Sciatic nerve (tissue), 2 donors: ENCODE results near the gene UCP3. TPM values are rescaled to one million over a fixed set of nuclear protein-coding genes. Genes with fewer than 3 reads are reported as not detected.
"Not testable (repeated sequence)": the region's sequence is repeated elsewhere in the genome, so short reads cannot be mapped to it uniquely, and the experiment has no call there.

ENCODE experiments used
- ATAC-seq: fragments of 200-7000 bp; cut with Tn5 transposase; one replicate; pipeline ENCODE4 v1.9.1; 2020; ENCODE audit warnings: mild to moderate bottlenecking, moderate library complexity
- DNase-seq: peaks from one replicate; pipeline ENCODE4 v3.0.0-alpha.2; 2020; ENCODE audit warnings: low spot score
- intact Hi-C: fragments of 100-400 bp; cut with DNase I; formaldehyde crosslinking; loops from one replicate; pipeline ENCODE4 v1.14.2; 2022
- total RNA-seq: library from RNA; stranded (reverse); fragmentation: NEBNext Ultra II Directional; extraction: Animal tissue kit (Norgen Biotek cat#: 25700); gene quantifications from one replicate; pipeline ENCODE4 v1.2.1, GENCODE V29; 2021
- donor health status: DM: no; HTN: no; CAD: no.
- donor health status: DM: no; HTN: no; CAD: no.

UCP3 gene
- total RNA-seq, 1 donor from 2014 or later = 2.6 TPM

DNA sequence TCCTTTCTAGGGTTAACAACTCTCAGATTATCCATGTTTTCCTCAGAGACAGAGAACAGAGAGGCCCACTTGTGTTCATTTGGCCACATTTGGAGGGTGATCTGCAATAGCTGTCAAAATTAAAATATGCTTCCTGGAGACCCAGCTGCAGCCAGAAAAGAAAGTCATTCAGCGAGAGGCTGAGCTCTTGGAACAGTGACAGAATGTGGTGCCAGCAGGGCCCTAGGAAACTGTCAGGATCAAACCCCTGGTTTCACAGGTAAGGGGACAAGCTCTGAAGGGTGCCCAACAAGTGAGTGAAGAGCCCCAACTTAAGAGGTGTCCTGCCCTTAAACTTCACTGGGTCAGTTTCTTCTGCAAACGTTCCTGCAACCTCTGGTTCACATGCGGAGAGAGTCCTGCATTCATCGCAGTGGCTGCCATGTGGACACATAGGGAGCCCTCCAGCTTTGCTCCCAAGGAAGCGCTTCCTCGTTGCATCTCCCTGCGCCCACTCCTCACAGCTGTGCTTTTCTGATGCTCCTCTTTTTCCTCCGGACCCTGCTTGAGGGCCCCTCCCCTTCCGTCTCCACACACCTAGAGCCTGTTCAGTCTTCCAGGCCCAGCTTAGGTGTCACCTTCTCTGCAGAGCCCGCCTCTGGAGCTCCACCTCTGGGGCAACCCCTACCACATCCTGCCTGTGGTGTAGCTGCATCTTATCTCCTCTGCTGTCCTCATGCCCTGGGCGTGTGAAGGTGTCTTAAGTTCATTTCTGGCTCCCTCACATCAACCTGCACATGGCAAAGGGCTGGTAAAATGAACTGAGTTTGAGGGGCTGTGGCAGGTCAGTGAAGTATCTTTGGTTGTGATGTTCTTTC is 3.9 kb downstream of the UCP3 start:
- intact Hi-C loops = no loop called here
- ATAC-seq = no peak
- DNase-seq = peak; percentile 54

DNA sequence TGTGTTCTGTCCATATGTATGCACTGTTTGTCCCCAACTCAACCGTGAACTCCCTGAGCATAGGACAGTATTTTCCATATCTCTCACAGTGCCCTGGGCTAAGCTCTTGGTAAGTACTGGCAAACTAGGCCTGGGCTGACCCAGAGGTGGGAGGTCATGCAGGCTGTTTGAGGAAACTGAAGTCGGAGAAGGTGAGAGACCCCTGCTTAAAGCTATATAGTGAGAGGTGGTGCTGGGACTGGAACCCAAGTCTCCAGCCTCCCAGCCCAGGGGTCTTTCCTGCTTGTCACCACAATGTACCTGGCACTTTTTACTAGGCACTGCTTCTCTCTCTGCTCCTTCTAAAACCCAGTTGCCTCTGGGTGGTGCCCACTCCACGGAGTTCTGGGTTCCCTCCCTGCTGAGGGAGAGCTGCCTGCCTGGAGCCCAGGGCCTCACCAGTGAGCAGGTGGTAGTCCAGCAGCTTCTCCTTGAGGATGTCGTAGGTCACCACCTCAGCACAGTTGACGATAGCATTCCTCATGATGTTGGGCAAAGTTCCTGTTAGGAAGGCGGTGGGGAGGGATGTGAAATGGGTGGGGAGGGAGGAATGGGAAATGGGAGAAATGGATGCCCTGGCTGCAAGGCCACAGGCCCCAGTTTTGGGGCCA is 4.7 kb downstream of the UCP3 start:
- no peak for ATAC-seq
- peak; percentile 21 for DNase-seq
- intact Hi-C loops = no loop called here

GRCh38 chr11:74002832-74003231 is 6.1 kb downstream of the UCP3 start:
- ATAC-seq (no peak), DNase-seq (peak; percentile 13)
- intact Hi-C loops = no loop called here

GRCh38 chr11:74001822-74002286 is 7.0 kb downstream of the UCP3 start:
- DNase-seq = peak; percentile 50
- intact Hi-C loops = no loop called here
- no peak for ATAC-seq

DNA sequence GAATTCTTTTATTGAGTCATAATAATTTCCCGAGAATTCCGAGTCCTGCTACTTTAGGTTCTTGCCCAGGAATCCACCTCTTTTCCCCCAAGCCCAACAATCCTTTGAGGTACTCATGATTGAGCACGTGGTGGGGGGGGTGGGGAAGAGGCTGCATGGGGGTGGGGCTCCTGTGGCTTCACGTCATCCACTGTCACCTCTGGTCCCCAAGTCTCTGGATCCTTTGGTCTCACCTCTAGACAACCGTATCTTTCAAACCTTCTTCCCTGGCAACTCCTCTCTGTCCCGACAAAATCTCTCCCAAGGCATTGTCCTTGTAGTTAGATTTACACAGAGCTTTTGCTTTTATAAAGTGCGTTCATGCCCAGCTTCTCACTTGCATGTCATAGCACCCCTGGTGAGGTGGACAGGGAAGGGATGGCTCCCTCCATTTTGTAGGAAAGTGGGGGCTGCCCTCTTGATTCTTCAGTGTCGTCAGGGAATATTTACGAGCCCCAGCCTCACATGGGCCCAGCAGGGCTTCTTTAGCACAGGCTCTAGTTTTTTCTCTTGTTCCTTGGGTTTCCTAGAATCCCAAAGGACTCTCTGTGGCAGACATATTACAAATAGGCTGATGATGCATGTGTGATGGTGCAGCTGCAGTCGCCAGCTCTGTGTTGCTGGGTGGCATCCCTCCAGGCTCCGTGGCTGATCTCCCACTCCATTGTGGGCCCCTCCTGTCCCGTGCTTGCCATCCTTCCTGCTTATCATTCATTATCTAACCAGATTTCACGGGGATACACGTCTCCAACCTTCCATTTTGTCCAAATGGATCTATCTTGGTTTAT is 8.4 kb downstream of the UCP3 start:
- ATAC-seq (no peak), DNase-seq (peak; percentile 45)
- intact Hi-C loops = no loop called here

GRCh38 chr11:73999581-74000306 is 9.1 kb downstream of the UCP3 start:
- peak; percentile 5 for DNase-seq
- intact Hi-C loops = no loop called here
- no peak for ATAC-seq

DNA sequence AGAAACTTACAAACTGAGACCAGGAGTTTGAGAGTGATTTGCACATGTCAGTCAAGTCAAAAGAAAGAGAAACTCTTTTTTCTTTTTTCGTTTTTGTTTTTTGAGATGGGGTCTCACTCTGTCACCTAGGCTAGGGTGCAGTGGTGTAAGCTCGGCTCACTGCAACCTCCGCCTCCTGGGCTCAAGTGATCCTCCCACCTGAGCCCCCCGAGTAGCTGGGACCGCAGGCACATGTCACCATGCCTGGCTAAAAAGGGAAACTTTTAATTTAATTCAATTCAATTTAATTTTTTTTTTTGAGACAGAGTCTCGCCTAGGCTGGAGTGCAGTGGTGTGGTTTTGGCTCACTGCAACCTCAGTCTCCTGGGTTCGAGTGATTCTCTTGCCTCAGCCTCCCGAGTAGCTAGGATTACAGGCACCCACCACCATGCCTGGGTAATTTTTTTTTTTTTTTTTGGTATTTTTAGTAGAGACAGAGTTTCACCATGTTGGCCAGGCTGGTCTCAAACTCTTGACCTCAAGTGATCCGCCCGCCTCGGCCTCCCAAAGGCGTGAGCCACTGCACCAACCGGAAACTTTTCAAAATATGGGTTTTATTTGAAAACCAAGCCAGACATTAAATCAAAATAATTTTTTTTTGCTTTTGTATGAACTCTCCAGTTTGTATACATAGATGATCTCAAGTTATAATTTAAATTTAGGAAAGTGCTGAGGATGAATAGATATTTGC is 9.9 kb downstream of the UCP3 start:
- DNase-seq (peak; percentile 30), ATAC-seq (no peak)
- intact Hi-C loops = no loop called here

- ATAC-seq (no peak), DNase-seq (peak; percentile 5)
- intact Hi-C loops = no loop called here
Measured at GRCh38 chr11:73997120-73997770, 11.6 kb downstream of the UCP3 start.

- ATAC-seq = no peak
- DNase-seq = peak; percentile 13
- intact Hi-C loops = no loop called here
Measured at GRCh38 chr11:73996161-73996747, 12.6 kb downstream of the UCP3 start.

- ATAC-seq (no peak), DNase-seq (no peak)
Measured at GRCh38 chr11:73995731-73996130, 13.2 kb downstream of the UCP3 start.

DNA sequence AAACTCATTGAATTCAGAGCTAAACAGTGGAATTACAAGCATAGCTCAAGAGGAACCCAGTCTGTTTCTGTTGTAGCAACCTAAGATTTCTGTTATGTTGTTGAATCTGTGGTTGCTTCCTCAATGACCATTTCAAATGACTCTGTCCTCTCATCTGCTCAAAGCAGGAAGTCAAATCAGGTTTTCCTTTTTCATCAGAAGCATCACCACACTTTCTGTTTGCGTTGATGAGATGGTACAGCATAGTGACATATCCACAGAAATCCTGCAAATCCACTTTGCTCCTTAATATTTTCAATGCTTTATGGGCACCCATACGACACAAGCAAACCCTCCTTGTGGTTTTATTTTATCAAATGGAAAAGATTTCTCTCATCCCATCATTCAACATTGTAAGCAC is 13.6 kb downstream of the UCP3 start:
- ATAC-seq (peak; percentile 79), DNase-seq (no peak)
- intact Hi-C loops = no loop called here

More at GRCh38 chr11:73995731-73996130, 13.2 kb downstream of the UCP3 start:
- intact Hi-C loops = no loop called here

DNA sequence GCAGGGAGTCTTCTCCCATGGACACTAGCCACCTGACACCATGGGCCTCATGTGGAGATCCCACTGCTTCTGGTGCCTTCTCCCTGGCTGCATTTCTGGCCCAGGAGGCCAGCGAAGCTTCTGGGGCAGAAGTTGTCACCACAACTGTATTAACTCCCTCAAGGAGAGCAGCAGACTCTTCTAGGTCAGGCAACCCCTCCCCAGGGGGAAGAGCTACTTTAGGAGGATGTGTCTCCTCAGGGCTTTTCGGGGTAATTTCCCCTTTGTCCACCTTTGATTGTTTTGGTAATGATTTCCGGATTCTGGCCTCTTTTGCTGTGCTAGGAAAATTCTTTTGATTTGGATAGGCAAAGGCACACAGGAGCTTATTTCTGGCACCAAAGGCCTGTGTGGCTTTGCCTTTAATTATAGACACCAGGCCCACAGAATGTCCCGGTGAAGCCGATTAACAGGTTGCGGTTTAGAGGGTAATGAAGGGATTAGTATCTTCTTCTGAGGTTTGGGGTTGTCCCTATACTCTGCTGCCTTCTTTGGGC is 17.3 kb downstream of the UCP3 start:
- DNase-seq = peak; percentile 31
- ATAC-seq = no peak
- intact Hi-C loops = no loop called here

- DNase-seq (no peak), ATAC-seq (no peak)
- intact Hi-C loops = no loop called here
Measured at GRCh38 chr11:73990730-73991129, 18.2 kb downstream of the UCP3 start.

DNA sequence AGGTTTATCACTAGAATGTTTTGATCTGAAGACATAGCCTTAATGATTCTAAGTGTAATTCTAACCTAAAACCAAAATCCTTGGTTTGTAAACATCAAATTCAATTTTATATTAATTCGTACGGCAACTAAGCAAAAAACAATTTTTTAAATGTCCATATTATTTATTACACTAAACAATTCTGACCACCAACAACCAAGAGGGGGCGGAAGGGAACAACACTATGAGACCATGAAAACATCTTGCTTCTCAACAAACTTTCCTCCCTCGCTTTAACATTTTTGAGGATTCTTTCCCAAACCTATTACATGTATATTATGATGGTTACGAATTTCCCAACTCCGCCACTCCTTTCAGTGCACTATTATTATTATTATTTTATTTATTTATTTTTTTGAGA is 19.7 kb downstream of the UCP3 start:
- intact Hi-C loops = no loop called here
- DNase-seq = no peak
- no peak for ATAC-seq

DNA sequence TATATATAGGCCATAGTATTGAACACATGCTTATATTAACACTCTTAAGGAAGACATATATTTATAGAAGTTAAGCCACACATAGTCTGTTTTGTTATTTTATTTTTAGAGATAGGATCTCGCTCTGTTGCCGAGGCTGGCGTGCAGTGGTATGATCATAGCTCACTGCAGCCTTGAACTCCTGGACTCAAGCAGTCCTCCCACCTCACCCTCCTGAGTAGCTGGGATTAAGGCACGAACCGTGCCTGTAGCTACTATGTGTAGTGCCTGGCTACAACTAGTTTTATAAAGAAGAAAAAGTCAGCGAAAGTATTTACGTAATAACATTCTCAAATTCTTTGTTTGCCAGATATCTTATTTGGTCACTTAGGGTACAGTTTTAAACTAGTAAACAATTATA is 20.7 kb downstream of the UCP3 start:
- DNase-seq (peak; percentile 10), ATAC-seq (no peak)
- intact Hi-C loops = no loop called here

- intact Hi-C loops, ATAC-seq: not testable (repeated sequence)
- peak; percentile 23 for DNase-seq
Measured at GRCh38 chr11:73985661-73986060, 23.2 kb downstream of the UCP3 start.
